SK-N-SH (cell line): Measurements from ENCODE around the gene PIK3CG. TPM values are rescaled to one million over a fixed set of nuclear protein-coding genes. Genes with fewer than 3 reads are reported as not detected.
A peak's percentile ranks its signal among the peaks of the same experiment; 100 is the strongest.
"Not testable (repeated sequence)": the region's sequence is repeated elsewhere in the genome, so short reads cannot be mapped to it uniquely, and the experiment has no call there.

Experiments used
- CTCF ChIA-PET: fragments of 300-600, 350-600 bp; formaldehyde crosslinking; extraction: SDS; loops from one replicate; lab custom pipeline; 2021; lab: Yijun Ruan, JAX
- POLR2A ChIA-PET: fragments of 350-600 bp; sonication (Branson Sonifier 250); formaldehyde crosslinking; extraction: SDS; loops from one replicate; lab custom pipeline; 2020; ENCODE audit warnings: antibody characterized with exemption, inconsistent platforms; lab: Yijun Ruan, JAX
- DNase-seq: peaks from one replicate; pipeline ENCODE4 v3.0.0; 2012
- H2AFZ ChIP-seq: fragments of 200-600 bp; sonication (generic); 2 replicates; pipeline ENCODE4 v1.8.1; 2016; ENCODE audit warnings: antibody characterized with exemption, mild to moderate bottlenecking, low read depth
- H3F3A ChIP-seq: fragments of 200-600 bp; sonication (generic); replicated peaks from 2 replicates; pipeline ENCODE3; 2016; ENCODE audit warnings: antibody characterized with exemption, mild to moderate bottlenecking; ENCODE audit not compliant: insufficient read depth
- H3K27ac ChIP-seq, 2 experiments: fragments of 200-500 bp in 1 of 2; fragments of 200-600 bp in 1 of 2; sonication (Bioruptor generic) in 1 of 2; sonication (generic), shearing (Covaris generic) in 1 of 2; 2 replicates each; pipeline versions ENCODE4 v1.5.1 to v1.6.1; 2014 to 2016; ENCODE audit warnings: low read depth in 2 of 2, inconsistent platforms in 1 of 2, low read length in 1 of 2, mild to moderate bottlenecking in 1 of 2, mixed read lengths in 1 of 2
- H3K27me3 ChIP-seq: fragments of 200-600 bp; sonication (generic), shearing (Covaris generic); 2 replicates; pipeline ENCODE4 v1.6.1; 2016; ENCODE audit warnings: mixed run types; ENCODE audit not compliant: insufficient read depth
- H3K36me3 ChIP-seq, 2 experiments: fragments of 200-500 bp in 1 of 2; fragments of 200-600 bp in 1 of 2; sonication (Bioruptor generic) in 1 of 2; sonication (generic) in 1 of 2; replicated peaks in 1 of 2; 2 replicates each; pipeline versions ENCODE3 to v1.5.1; 2014 to 2016; ENCODE audit warnings: low read length in 1 of 2, mild to moderate bottlenecking in 1 of 2; ENCODE audit not compliant: insufficient read depth in 2 of 2, control insufficient read depth in 1 of 2
- H3K4me1 ChIP-seq, 2 experiments: fragments of 200-500 bp in 1 of 2; fragments of 200-600 bp in 1 of 2; sonication (Bioruptor generic) in 1 of 2; sonication (generic), shearing (Covaris generic) in 1 of 2; 2 replicates each; pipeline versions ENCODE4 v1.5.1 to v1.6.1; 2014 to 2016; ENCODE audit warnings: low read depth in 1 of 2, low read length in 1 of 2, mixed run types in 1 of 2; ENCODE audit not compliant: insufficient read depth in 2 of 2, control insufficient read depth in 1 of 2
- H3K4me2 ChIP-seq: fragments of 200-600 bp; sonication (generic), shearing (Covaris generic); 2 replicates; pipeline ENCODE4 v1.6.1; 2017; ENCODE audit warnings: mixed run types
- H3K4me3 ChIP-seq, 2 experiments: fragments of 200-500 bp in 1 of 2; fragments of 200-600 bp in 1 of 2; sonication (Bioruptor generic) in 1 of 2; sonication (generic), shearing (Covaris generic) in 1 of 2; 2 replicates each; pipeline versions ENCODE4 v1.5.1 to v1.8.1; 2014 to 2016; ENCODE audit warnings: low read depth in 2 of 2, inconsistent platforms in 1 of 2, low read length in 1 of 2, mild to moderate bottlenecking in 1 of 2, mixed read lengths in 1 of 2, moderate library complexity in 1 of 2
- H3K79me2 ChIP-seq: fragments of 200-600 bp; sonication (generic); 2 replicates; pipeline ENCODE4 v1.8.1; 2017; ENCODE audit warnings: mild to moderate bottlenecking; ENCODE audit not compliant: insufficient read depth
- H3K9ac ChIP-seq: fragments of 200-600 bp; sonication (generic); 2 replicates; pipeline ENCODE4 v1.6.1; 2017; ENCODE audit warnings: mixed run types
- H3K9me2 ChIP-seq: fragments of 200-600 bp; sonication (generic); 2 replicates; pipeline ENCODE4 v1.6.1; 2017; ENCODE audit warnings: mixed run types
- H3K9me3 ChIP-seq: fragments of 200-600 bp; sonication (generic); 2 replicates; pipeline ENCODE4 v1.6.1; 2017; ENCODE audit warnings: mixed run types, mild to moderate bottlenecking, moderate library complexity
- H4K20me1 ChIP-seq: fragments of 200-600 bp; sonication (generic); 2 replicates; pipeline ENCODE4 v1.6.1; 2017; ENCODE audit warnings: mild to moderate bottlenecking, mixed run types; ENCODE audit not compliant: insufficient read depth
- CHD2 ChIP-seq: fragments of 150-350 bp; IDR thresholded peaks from 2 replicates; pipeline ENCODE4 v1.6.1; 2018; ENCODE audit warnings: low read length; ENCODE audit not compliant: partially characterized antibody
- EZH2phosphoT487 ChIP-seq: fragments of 200-600 bp; sonication (generic); IDR thresholded peaks from 2 replicates; pipeline ENCODE4 v1.6.1; 2017; ENCODE audit warnings: low read depth, mixed run types, mild to moderate bottlenecking, antibody characterized with exemption, moderate library complexity, borderline replicate concordance
- GATA2 ChIP-seq: sonication (generic); formaldehyde crosslinking; IDR thresholded peaks from 2 replicates; pipeline ENCODE4 v1.5.0; 2020; ENCODE audit warnings: mild to moderate bottlenecking, missing genetic modification reagents
- NFIC ChIP-seq: IDR thresholded peaks from 2 replicates; pipeline ENCODE4 v1.4.0; 2012; ENCODE audit warnings: borderline replicate concordance
- POLR2AphosphoS5 ChIP-seq: IDR thresholded peaks from 2 replicates; pipeline ENCODE4 v1.6.1; 2012; ENCODE audit warnings: low read depth, low read length
- RCOR1 ChIP-seq: fragments of 150-350 bp; IDR thresholded peaks from 2 replicates; pipeline ENCODE4 v1.6.1; 2017; ENCODE audit warnings: antibody characterized with exemption, low read length
- SMC3 ChIP-seq: IDR thresholded peaks from 2 replicates; pipeline ENCODE4 v1.6.1; 2012; ENCODE audit warnings: low read depth, low read length, improper control_type of control experiment
- TCF12 ChIP-seq: IDR thresholded peaks from 2 replicates; pipeline ENCODE4 v1.4.0; 2012
- YY1 ChIP-seq: IDR thresholded peaks from 2 replicates; pipeline ENCODE4 v1.4.0; 2012; ENCODE audit warnings: low read depth, mild to moderate bottlenecking
- WGBS: methylation state at CpG from one replicate; pipeline ENCODE4 v1.1.6; 2017; ENCODE audit warnings: low lambda C conversion rate; 5-methylcytosine and 5-hydroxymethylcytosine counted together
- polyA plus RNA-seq, 3 experiments: library from polyadenylated mRNA; depleted of rRNA; stranded (reverse); fragments of >200 nt; gene quantifications; 2 replicates each; pipeline ENCODE4 v1.2.3, GENCODE V29; 2012
- TF ChIP-seq, protein P1 (sequence below): fragments of 150-350 bp; IDR thresholded peaks from 2 replicates; pipeline ENCODE4 v1.6.1; 2016; ENCODE audit warnings: mild to moderate bottlenecking, low read depth, low read length
- TF ChIP-seq, protein P2 (sequence below): IDR thresholded peaks from 2 replicates; pipeline ENCODE4 v1.4.0; 2012; ENCODE audit warnings: low read depth, borderline replicate concordance

The PIK3CG gene
- polyA plus RNA-seq, 1 of the 3 experiments (the other 2 are of a cell fraction) = not detected

DNA sequence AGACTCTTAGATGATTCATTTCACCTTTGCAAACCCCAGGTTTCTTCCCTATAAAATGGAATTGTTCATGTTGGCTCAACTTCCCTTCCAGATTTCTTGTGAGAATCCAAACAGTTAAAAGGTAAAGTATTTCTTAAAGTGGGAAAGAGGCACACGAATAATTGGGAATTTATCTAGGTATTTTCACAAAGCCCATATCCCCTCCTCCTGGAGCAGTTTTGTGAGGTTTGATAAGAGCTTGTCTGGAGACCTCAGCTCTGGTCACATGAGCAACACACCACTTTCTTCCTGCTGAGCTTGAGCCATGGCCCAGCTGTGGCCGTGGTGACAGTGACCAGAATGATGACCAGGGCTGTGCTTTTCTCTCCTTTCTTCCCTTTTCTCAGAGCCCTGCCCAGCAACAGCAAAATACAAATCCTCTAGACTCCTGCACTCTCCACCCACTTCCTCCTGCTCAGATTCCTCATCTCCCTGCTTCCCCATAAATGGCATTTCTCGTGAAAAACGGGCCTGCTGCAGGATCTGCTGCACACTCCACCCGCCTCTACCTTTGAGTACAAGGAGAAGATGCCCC lies 87.7 kb downstream of the PIK3CG start:
- 79% methylated on average over 5 of the region's 5 CpGs for WGBS
- no peaks in the 10 kb centered on the region for H3K79me2 ChIP-seq
- no peak overlapping the region for H3K27ac ChIP-seq
- H4K20me1 ChIP-seq = no peaks in the 10 kb centered on the region
- H2AFZ ChIP-seq = peak overlapping the region; percentile 12; the same call in 1 of the 2 replicates
- ChIA-PET CTCF (interaction anchor here (1.0 to 2.4 kb wide), 5 partner anchors 93 to 198 kb away, joined by 3 to 11 read pairs (median 3); no protein-coding TSS in a partner anchor), POLR2A (no interaction called here)
- H3K4me3 ChIP-seq = no peak overlapping the region
- no peaks in the 10 kb centered on the region for H3K36me3 ChIP-seq
- no peaks in the 10 kb centered on the region for H3K9me2 ChIP-seq
- no peaks in the 10 kb centered on the region for H3F3A ChIP-seq
- H3K4me2 ChIP-seq = no peak overlapping the region
- peaks cover 0 to 4% of the 10 kb centered on the region in 2 experiments; a peak in 1 of 4 replicates for H3K4me1 ChIP-seq
- no peak overlapping the region for H3K9ac ChIP-seq
- no peaks in the 10 kb centered on the region for H3K9me3 ChIP-seq
- DNase-seq = no peak
- no peaks in the 10 kb centered on the region for H3K27me3 ChIP-seq
- TF ChIP-seq POLR2AphosphoS5 (no peak), CHD2 (no peak), GATA2 (CRISPR knock-in tag) (no peak), SMC3 (no peak), NFIC (no peak), TCF12 (no peak), YY1 (no peak)
- TF ChIP-seq, protein P1, sequence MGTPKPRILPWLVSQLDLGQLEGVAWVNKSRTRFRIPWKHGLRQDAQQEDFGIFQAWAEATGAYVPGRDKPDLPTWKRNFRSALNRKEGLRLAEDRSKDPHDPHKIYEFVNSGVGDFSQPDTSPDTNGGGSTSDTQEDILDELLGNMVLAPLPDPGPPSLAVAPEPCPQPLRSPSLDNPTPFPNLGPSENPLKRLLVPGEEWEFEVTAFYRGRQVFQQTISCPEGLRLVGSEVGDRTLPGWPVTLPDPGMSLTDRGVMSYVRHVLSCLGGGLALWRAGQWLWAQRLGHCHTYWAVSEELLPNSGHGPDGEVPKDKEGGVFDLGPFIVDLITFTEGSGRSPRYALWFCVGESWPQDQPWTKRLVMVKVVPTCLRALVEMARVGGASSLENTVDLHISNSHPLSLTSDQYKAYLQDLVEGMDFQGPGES = no peak

DNA sequence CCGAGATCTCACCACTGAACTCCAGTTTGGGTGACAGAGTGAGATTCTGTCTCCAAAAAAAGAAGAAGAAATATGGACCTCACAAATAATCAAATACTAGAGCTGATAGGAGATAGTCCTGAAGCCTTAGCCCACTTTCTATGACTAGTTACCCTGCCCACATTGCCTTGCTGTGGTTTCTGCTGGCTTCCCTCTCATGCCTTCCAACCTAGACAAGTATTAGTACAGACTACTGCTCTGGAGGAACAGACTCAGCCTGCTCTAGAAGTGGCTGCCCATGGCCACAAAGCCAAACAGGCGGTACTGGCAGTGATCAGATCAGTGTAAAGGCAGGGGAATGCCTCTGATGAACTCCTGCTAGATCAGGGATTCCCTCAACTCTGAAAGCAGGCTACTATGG lies 89.8 kb downstream of the PIK3CG start:
- H4K20me1 ChIP-seq = no peaks in the 10 kb centered on the region
- no peak overlapping the region for H2AFZ ChIP-seq
- POLR2A ChIA-PET = no interaction called here
- no peaks in the 10 kb centered on the region for H3K9me3 ChIP-seq
- no peaks in the 10 kb centered on the region for H3F3A ChIP-seq
- no peaks in the 10 kb centered on the region for H3K9me2 ChIP-seq
- H3K79me2 ChIP-seq = no peaks in the 10 kb centered on the region
- H3K4me1 ChIP-seq = peaks cover 0 to 5% of the 10 kb centered on the region in 2 experiments; a peak in 1 of 4 replicates
- H3K9ac ChIP-seq = no peak overlapping the region
- TF ChIP-seq, protein P2, sequence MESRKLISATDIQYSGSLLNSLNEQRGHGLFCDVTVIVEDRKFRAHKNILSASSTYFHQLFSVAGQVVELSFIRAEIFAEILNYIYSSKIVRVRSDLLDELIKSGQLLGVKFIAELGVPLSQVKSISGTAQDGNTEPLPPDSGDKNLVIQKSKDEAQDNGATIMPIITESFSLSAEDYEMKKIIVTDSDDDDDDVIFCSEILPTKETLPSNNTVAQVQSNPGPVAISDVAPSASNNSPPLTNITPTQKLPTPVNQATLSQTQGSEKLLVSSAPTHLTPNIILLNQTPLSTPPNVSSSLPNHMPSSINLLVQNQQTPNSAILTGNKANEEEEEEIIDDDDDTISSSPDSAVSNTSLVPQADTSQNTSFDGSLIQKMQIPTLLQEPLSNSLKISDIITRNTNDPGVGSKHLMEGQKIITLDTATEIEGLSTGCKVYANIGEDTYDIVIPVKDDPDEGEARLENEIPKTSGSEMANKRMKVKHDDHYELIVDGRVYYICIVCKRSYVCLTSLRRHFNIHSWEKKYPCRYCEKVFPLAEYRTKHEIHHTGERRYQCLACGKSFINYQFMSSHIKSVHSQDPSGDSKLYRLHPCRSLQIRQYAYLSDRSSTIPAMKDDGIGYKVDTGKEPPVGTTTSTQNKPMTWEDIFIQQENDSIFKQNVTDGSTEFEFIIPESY = no peak
- TF ChIP-seq EZH2phosphoT487 (no peak), POLR2AphosphoS5 (no peak), RCOR1 (no peak)
- no peak overlapping the region for H3K4me2 ChIP-seq
- no peaks in the 10 kb centered on the region for H3K27me3 ChIP-seq
- no peak overlapping the region for H3K27ac ChIP-seq
- H3K36me3 ChIP-seq = no peaks in the 10 kb centered on the region
- no peak for DNase-seq
- WGBS = 79% methylated on average over 2 of the region's 2 CpGs
- CTCF ChIA-PET = interaction anchor here (0.6 kb wide), 1 partner anchor 1078 kb away, joined by 3 read pairs; no protein-coding TSS in a partner anchor
- no peak overlapping the region for H3K4me3 ChIP-seq

DNA sequence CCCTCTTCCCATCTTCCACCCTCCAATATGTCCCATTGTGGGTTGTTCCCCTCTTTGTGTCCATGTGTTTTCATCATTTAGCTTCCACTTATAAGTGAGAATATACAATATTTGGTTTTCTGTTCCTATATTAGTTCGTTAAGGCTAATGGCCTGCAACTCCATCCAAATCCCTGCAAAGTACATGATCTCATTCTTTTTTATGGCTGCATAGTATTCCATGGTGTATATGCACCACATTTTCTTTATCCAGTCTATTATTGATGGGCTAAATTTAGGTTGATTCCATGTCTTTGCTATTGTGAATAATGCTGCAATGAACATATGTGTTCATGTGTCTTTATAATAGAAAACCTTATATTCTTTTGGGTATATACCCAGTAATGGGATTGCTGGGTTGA lies 90.8 kb downstream of the PIK3CG start:
- H3K9ac ChIP-seq, H3K36me3 ChIP-seq, DNase-seq, H2AFZ ChIP-seq, H3K27me3 ChIP-seq, H3K4me1 ChIP-seq, H3K9me2 ChIP-seq, H3K79me2 ChIP-seq, H3K27ac ChIP-seq, H3F3A ChIP-seq, H4K20me1 ChIP-seq, POLR2A ChIA-PET, H3K9me3 ChIP-seq, H3K4me3 ChIP-seq, H3K4me2 ChIP-seq: not testable (repeated sequence)
- CTCF ChIA-PET = interaction anchor here (1.0 kb wide), 1 partner anchor 9 kb away, joined by 4 read pairs; no protein-coding TSS in a partner anchor
- 14% methylated on average over 1 of the region's 1 CpG for WGBS
